HEK293 (cell line): Measurements from ENCODE around the gene KRTAP6-2.

ENCODE experiments used
- YY1 ChIP-seq: fragments of 450-650 bp; formaldehyde crosslinking; IDR thresholded peaks from 2 replicates; pipeline ENCODE4 v1.5.1; 2018; ENCODE audit warnings: missing biosample characterization, missing genetic modification characterization
- ZNF548 ChIP-seq: fragments of 450-650 bp; formaldehyde crosslinking; IDR thresholded peaks from 2 replicates; pipeline ENCODE4 v1.5.1; 2016; ENCODE audit warnings: missing biosample characterization, missing genetic modification characterization
- TF ChIP-seq, protein P1 (sequence below): fragments of 450-650 bp; formaldehyde crosslinking; IDR thresholded peaks from 2 replicates; pipeline ENCODE4 v1.5.1; 2016; ENCODE audit warnings: missing biosample characterization, missing genetic modification characterization
- TF ChIP-seq, protein P2 (sequence below): fragments of 450-650 bp; formaldehyde crosslinking; IDR thresholded peaks from 2 replicates; pipeline ENCODE4 v1.5.1; 2016; ENCODE audit warnings: missing biosample characterization, missing genetic modification characterization, borderline replicate concordance

DNA sequence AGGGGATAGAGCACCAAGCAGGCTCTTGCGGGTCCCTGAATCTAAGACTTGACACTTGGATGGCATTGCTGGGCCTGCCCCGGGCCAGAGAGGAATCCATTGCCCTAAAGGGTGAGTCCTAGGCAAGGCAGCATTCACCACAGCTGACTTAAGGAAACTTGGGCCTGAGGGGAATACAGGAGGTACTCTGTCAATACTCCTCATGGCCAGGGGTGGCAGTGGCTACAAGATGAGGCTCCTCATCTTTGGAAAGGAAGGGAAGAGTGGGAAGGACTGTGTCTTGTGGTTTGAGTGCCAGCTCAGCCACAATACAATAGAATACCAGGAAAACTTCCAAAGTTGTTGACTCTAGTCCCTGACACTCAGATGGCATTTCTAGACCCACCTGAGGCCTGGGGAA, 7.3 kb upstream of the KRTAP6-2 start:
- TF ChIP-seq, protein P1, sequence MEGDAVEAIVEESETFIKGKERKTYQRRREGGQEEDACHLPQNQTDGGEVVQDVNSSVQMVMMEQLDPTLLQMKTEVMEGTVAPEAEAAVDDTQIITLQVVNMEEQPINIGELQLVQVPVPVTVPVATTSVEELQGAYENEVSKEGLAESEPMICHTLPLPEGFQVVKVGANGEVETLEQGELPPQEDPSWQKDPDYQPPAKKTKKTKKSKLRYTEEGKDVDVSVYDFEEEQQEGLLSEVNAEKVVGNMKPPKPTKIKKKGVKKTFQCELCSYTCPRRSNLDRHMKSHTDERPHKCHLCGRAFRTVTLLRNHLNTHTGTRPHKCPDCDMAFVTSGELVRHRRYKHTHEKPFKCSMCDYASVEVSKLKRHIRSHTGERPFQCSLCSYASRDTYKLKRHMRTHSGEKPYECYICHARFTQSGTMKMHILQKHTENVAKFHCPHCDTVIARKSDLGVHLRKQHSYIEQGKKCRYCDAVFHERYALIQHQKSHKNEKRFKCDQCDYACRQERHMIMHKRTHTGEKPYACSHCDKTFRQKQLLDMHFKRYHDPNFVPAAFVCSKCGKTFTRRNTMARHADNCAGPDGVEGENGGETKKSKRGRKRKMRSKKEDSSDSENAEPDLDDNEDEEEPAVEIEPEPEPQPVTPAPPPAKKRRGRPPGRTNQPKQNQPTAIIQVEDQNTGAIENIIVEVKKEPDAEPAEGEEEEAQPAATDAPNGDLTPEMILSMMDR (tag by site-specific recombination): no peak
- TF ChIP-seq ZNF548 (tag by site-specific recombination) (no peak), YY1 (tag by site-specific recombination) (no peak)
- TF ChIP-seq, protein P2, sequence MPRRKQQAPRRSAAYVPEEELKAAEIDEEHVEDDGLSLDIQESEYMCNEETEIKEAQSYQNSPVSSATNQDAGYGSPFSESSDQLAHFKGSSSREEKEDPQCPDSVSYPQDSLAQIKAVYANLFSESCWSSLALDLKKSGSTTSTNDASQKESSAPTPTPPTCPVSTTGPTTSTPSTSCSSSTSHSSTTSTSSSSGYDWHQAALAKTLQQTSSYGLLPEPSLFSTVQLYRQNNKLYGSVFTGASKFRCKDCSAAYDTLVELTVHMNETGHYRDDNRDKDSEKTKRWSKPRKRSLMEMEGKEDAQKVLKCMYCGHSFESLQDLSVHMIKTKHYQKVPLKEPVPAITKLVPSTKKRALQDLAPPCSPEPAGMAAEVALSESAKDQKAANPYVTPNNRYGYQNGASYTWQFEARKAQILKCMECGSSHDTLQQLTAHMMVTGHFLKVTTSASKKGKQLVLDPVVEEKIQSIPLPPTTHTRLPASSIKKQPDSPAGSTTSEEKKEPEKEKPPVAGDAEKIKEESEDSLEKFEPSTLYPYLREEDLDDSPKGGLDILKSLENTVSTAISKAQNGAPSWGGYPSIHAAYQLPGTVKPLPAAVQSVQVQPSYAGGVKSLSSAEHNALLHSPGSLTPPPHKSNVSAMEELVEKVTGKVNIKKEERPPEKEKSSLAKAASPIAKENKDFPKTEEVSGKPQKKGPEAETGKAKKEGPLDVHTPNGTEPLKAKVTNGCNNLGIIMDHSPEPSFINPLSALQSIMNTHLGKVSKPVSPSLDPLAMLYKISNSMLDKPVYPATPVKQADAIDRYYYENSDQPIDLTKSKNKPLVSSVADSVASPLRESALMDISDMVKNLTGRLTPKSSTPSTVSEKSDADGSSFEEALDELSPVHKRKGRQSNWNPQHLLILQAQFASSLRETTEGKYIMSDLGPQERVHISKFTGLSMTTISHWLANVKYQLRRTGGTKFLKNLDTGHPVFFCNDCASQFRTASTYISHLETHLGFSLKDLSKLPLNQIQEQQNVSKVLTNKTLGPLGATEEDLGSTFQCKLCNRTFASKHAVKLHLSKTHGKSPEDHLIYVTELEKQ (tag by site-specific recombination): no peak
